GM12873 (cell line): ENCODE data around the gene CAPS.

ENCODE experiments used
- TF ChIP-seq, protein P1 (sequence below): IDR thresholded peaks from 2 replicates; pipeline ENCODE4 v1.5.1; 2012; ENCODE audit warnings: low read depth, mild to moderate bottlenecking, moderate library complexity, low read length, control low read depth; ENCODE audit not compliant: insufficient read depth; ENCODE audit errors: missing control alignments

The CAPS gene

DNA sequence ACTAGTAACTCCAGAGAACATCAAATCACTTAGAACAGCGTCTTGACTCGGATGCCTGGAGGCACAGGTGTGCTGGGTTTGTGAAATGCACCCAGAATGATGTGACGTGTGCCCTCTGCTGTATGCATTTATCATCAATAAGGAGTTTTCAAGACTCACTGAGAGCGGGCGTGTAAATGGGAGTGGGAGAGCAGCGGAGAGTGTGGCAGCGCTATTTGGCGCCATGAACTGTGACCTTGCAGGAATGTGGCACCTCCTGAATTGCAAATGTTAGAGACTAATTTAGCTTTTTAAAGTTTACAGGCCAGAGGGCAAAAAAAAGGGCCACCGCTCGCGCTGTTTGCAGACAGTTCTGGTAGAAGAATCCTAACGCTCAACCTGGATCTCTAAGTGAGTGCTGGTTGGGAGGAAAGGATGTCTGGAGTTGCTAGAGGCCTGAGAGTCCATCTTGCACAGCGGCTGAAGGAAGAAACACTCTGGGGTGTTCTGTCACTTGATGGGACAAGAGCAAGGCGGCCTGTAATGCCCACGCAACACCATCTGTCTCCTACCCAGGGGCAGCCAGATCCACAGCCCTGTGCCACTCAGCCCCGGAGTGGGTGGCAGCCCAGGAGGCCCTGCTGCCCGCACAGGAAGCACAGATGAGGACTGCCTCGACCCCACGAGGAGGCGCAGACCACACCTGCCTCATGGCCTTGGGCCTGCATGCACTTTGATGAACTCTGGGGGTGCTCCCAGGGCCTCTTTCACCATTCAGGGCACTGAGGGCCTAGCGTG, 44.2 kb downstream of the CAPS start:
- TF ChIP-seq, protein P1, sequence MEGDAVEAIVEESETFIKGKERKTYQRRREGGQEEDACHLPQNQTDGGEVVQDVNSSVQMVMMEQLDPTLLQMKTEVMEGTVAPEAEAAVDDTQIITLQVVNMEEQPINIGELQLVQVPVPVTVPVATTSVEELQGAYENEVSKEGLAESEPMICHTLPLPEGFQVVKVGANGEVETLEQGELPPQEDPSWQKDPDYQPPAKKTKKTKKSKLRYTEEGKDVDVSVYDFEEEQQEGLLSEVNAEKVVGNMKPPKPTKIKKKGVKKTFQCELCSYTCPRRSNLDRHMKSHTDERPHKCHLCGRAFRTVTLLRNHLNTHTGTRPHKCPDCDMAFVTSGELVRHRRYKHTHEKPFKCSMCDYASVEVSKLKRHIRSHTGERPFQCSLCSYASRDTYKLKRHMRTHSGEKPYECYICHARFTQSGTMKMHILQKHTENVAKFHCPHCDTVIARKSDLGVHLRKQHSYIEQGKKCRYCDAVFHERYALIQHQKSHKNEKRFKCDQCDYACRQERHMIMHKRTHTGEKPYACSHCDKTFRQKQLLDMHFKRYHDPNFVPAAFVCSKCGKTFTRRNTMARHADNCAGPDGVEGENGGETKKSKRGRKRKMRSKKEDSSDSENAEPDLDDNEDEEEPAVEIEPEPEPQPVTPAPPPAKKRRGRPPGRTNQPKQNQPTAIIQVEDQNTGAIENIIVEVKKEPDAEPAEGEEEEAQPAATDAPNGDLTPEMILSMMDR, result no peak

DNA sequence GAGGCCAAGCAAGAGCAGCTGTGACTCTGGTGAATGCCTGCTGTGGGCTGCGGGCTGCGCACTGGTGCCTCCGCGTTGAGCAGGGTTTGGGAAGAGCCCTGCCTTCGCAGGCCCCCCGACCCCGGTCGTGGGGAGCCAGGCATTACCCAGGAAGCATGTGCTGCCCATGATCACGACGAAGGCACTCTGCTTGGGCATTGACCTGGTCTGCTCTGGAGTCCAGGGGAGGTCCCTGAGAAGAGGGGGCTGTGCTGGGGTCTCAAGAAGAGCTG, 44.7 kb downstream of the CAPS start:
- TF ChIP-seq, protein P1, result no peak

DNA sequence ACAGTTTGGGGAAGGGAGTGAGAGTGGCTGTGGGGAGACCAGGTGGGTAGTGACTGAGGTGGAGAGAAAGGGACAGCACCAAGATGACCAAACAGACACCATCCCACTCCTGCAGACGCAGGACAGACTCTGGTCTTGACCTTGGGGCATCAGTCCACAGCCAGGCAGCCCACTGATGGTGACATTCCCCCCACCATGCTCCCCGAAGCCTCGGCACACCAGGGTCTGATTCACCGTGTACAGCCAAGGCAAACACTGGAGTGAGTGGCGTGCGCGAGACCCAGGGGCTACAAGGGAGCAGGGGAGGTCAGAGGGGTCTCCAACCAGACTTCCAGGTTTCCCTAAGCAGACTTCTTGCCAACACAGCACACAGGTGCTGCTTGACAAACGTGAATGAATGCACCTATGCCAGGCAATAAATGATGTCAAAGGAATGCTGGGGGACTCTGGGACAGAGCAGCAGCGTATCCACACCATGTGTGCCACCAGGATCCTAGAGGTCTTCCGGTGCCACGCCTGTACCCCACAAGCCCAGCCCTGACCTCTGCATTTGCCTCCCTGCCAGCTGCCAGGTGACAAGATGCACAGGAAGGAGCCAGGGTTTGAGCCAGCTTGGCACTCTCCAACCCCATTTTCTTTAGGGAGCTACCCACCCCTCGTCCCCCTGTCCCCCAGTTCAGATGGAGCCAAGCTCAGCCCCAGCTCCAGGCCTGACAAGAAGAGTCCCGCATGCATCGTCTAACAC, 45.4 kb downstream of the CAPS start:
- TF ChIP-seq, protein P1, result no peak

DNA sequence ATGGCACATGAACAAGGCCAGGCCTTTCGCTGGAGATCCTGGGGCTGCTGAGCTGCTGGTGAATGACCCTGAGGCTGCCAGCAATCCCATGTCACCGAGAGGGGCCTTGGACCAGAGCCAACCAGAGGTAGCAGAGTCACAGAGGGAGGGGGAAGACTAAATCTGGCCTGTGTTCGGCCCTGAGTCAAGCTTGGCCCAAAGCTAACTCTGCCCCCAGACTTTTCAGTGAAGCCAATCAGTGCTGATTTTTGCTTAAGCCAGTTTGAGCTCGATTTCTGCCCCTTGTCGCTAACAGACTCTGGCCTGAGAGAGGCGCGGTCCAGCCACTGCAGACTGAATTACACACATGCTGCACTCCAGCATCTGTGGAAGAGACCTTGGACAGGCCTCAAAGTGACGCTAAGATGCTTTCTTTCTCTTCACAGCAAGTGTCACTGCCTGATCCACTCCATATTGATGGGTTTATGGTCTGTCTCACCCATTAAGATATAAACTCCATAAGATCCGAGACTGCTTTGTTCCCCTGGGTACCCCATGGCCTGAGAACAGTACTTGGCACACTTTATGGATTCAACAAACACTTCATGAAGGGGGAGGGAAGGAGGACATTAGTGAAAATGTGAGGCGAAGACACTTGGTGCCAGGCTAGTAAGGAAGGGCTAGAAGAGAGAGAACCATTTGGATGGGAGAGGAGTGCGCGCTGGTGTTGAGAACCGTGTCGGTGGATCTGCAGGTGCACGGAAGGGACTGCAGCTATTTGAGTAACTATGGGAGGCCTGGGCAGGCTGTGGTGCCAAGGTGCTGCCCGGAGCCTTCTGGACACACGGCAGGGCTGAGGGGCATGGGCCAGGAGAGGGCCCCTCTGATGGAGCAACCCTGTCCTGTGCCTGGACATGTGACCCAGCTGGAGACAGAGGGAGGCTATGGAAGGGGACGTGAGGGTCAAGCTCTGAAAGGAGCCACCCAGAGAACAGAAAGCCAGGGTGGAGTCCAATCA, 46.2 kb downstream of the CAPS start:
- TF ChIP-seq, protein P1, result no peak

DNA sequence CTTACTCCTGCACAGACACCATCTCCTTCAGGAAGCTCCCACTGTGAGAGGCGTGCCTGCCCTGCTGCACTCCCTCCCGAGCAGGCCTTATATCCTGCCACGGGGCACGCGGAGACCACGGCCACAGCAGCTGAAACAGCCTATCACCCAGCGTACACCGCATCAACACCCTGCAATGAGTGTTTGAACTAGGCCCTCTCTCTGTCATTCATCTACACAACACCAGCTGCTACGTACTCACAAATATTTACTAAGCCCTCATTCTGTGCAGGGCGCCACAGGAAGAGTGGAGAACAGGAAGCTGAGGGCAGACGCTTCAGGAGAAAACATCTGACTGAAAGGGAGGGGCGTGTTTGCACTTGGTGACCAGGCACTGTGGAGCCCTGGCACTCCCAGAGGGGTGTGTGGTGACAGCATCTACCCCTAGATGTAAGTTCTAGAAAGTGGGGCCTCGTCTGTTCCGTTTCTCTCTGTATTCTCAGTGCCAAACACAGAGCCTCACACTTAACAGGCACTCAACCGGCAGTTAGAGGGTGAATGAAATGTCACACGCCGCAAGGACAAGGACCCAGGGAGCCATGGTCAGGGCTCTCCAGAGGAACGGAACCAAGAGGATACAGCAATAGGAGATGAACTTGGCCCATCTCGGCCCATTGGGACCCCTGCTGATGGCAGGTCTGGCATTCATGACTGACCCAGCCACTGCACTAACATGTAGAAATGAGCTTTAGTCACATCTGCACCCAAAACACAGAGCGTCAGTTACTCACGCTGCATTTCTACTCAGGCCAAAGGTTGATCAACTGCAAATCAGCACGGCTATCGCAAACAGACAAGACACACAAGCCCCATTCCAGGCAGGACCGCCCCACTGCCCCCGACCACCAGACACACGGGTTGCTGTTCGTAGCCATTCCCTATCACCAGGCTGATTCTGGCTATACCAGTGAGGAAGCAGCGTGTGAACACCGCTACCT, 48.2 kb downstream of the CAPS start:
- TF ChIP-seq, protein P1, result no peak

DNA sequence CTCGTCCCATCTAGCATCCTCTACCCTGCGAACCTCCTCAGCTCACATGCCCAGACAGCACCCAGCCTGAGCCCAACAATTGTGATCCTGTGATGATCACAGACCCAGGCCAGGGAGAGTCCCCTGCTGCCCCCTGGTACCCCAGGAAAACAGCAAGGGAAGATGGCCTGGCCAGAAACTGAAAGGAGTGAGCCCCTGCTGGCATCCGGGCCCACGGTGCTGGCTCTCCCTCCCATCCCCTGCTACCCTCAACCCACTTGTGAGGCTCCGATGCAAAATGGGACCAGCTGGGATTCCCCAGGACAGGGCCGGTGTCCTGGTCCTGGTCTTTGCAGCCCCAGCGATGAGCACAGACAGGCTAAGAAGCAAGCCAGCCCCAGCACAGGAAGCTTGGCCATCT, 49.8 kb downstream of the CAPS start:
- TF ChIP-seq, protein P1, result no peak
